Hepatocyte (in vitro differentiated cells): Measurements from ENCODE around the gene THOC2.

Source experiments
- EZH2 ChIP-seq: fragments of 200-600 bp; sonication (generic); IDR thresholded peaks from 2 replicates; pipeline ENCODE4 v1.6.1; 2016; ENCODE audit warnings: antibody characterized with exemption, mild to moderate bottlenecking, borderline replicate concordance
- TF ChIP-seq, protein P1 (sequence below): fragments of 200-600 bp; sonication (generic); IDR thresholded peaks from 2 replicates; pipeline ENCODE4 v1.5.1; 2016; ENCODE audit warnings: antibody characterized with exemption, mild to moderate bottlenecking; ENCODE audit not compliant: poor library complexity

GRCh38 chrX:123675154-123675553, 57.7 kb downstream of the THOC2 start:
- TF ChIP-seq, protein P1, sequence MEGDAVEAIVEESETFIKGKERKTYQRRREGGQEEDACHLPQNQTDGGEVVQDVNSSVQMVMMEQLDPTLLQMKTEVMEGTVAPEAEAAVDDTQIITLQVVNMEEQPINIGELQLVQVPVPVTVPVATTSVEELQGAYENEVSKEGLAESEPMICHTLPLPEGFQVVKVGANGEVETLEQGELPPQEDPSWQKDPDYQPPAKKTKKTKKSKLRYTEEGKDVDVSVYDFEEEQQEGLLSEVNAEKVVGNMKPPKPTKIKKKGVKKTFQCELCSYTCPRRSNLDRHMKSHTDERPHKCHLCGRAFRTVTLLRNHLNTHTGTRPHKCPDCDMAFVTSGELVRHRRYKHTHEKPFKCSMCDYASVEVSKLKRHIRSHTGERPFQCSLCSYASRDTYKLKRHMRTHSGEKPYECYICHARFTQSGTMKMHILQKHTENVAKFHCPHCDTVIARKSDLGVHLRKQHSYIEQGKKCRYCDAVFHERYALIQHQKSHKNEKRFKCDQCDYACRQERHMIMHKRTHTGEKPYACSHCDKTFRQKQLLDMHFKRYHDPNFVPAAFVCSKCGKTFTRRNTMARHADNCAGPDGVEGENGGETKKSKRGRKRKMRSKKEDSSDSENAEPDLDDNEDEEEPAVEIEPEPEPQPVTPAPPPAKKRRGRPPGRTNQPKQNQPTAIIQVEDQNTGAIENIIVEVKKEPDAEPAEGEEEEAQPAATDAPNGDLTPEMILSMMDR = no peak
- no peak for TF ChIP-seq EZH2
